HEK293T (cell line): ENCODE measurements around the gene ARTN.

Experiments used
- CTCF ChIA-PET: fragments of 350-600 bp; formaldehyde crosslinking; extraction: SDS; loops from one replicate; lab custom pipeline; 2021; ENCODE audit warnings: antibody characterized with exemption, inconsistent platforms; lab: Yijun Ruan, JAX
- POLR2A ChIA-PET: fragments of 350-600 bp; formaldehyde crosslinking; extraction: SDS; loops from one replicate; lab custom pipeline; 2020; ENCODE audit warnings: antibody characterized with exemption, inconsistent platforms; lab: Yijun Ruan, JAX
- DNase-seq: peaks from one replicate; pipeline ENCODE4 v3.0.0; 2012; ENCODE audit warnings: mixed read lengths; ENCODE audit errors: extremely low spot score
- ARNT ChIP-seq: fragments of 450-650 bp; IDR thresholded peaks from 2 replicates; pipeline ENCODE4 v1.6.1; 2017; ENCODE audit warnings: mild to moderate bottlenecking
- BHLHE40 ChIP-seq: fragments of 450-650 bp; IDR thresholded peaks from 2 replicates; pipeline ENCODE4 v1.6.1; 2016; ENCODE audit warnings: mild to moderate bottlenecking, moderate library complexity, borderline replicate concordance
- CTBP1 ChIP-seq: fragments of 450-650 bp; IDR thresholded peaks from 2 replicates; pipeline ENCODE4 v1.6.1; 2016; ENCODE audit warnings: borderline replicate concordance
- ELF4 ChIP-seq: fragments of 450-650 bp; IDR thresholded peaks from 2 replicates; pipeline ENCODE4 v1.6.1; 2017; ENCODE audit warnings: antibody characterized with exemption
- FOXA1 ChIP-seq: fragments of 450-650 bp; IDR thresholded peaks from 2 replicates; pipeline ENCODE4 v1.6.1; 2016; ENCODE audit warnings: mild to moderate bottlenecking
- FOXK2 ChIP-seq: fragments of 450-650 bp; IDR thresholded peaks from 2 replicates; pipeline ENCODE4 v1.6.1; 2016; ENCODE audit warnings: mild to moderate bottlenecking
- FOXM1 ChIP-seq: fragments of 450-650 bp; IDR thresholded peaks from 2 replicates; pipeline ENCODE4 v1.6.1; 2017; ENCODE audit warnings: mild to moderate bottlenecking, borderline replicate concordance
- HDGF ChIP-seq: fragments of 450-650 bp; IDR thresholded peaks from 2 replicates; pipeline ENCODE4 v1.6.1; 2017; ENCODE audit warnings: antibody characterized with exemption, borderline replicate concordance
- L3MBTL2 ChIP-seq: fragments of 450-650 bp; conservative IDR thresholded peaks from 2 replicates; pipeline ENCODE4 v1.6.1; 2016; ENCODE audit warnings: mild to moderate bottlenecking
- LEF1 ChIP-seq: fragments of 450-650 bp; IDR thresholded peaks from 2 replicates; pipeline ENCODE4 v1.6.1; 2017; ENCODE audit warnings: mild to moderate bottlenecking, borderline replicate concordance
- NFRKB ChIP-seq: fragments of 450-650 bp; IDR thresholded peaks from 2 replicates; pipeline ENCODE4 v1.6.1; 2016; ENCODE audit warnings: mild to moderate bottlenecking, moderate library complexity
- SP1 ChIP-seq: fragments of 450-650 bp; IDR thresholded peaks from 2 replicates; pipeline ENCODE4 v1.6.1; 2017
- SUZ12 ChIP-seq: fragments of 450-650 bp; IDR thresholded peaks from 2 replicates; pipeline ENCODE4 v1.6.1; 2016; ENCODE audit warnings: mild to moderate bottlenecking
- TARDBP ChIP-seq: fragments of 450-650 bp; IDR thresholded peaks from 2 replicates; pipeline ENCODE4 v1.6.1; 2016
- ZNF384 ChIP-seq: fragments of 450-650 bp; IDR thresholded peaks from 2 replicates; pipeline ENCODE4 v1.6.1; 2016
- TF ChIP-seq, protein P1 (sequence below): fragments of 450-650 bp; IDR thresholded peaks from 2 replicates; pipeline ENCODE4 v1.6.1; 2016

The ARTN gene, protein sequence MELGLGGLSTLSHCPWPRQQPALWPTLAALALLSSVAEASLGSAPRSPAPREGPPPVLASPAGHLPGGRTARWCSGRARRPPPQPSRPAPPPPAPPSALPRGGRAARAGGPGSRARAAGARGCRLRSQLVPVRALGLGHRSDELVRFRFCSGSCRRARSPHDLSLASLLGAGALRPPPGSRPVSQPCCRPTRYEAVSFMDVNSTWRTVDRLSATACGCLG

DNA sequence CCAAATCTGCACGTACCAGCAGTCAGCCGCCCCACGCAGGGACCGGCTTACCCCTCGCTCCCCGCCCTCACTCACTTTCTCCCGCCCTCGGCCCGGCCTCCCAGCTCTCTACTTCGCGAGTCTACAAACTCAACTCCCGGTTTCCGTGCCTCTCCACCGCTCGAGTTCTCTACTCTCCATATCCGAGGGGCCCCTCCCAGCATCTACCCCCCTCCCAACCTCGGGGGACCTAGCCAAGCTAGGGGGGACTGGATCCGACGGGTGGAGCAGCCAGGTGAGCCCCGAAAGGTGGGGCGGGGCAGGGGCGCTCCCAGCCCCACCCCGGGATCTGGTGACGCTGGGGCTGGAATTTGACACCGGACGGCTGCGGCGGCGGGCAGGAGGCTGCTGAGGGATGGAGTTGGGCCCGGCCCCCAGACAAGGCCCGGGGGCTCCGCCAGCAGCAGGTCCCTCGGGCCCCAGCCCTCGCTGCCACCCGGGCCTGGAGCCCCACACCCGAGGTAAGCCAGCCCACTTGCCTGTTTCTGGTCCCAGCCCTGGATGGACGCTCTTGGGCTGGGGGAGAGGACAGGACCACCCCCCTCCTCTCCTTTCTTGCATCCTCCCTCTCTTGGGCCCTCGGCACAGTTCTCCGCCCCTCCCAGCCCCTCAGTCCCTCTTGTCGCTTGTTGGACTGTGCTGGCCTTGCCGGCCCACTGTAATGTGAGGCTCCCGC is at the start of gene ARTN:
Gene ARTN, plus strand, starts transcription at position 416 of the 715 bp plus-strand sequence. CDS start 1,856 bp downstream, outside the sequence.
- TF ChIP-seq HDGF (no peak), FOXA1 (no peak), L3MBTL2 (no peak), FOXK2 (no peak), BHLHE40 (no peak), NFRKB (no peak), CTBP1 (no peak), FOXM1 (no peak), ZNF384 (no peak), ARNT (no peak), SUZ12 (no peak), TARDBP (no peak), ELF4 (no peak)
- TF ChIP-seq, protein P1, sequence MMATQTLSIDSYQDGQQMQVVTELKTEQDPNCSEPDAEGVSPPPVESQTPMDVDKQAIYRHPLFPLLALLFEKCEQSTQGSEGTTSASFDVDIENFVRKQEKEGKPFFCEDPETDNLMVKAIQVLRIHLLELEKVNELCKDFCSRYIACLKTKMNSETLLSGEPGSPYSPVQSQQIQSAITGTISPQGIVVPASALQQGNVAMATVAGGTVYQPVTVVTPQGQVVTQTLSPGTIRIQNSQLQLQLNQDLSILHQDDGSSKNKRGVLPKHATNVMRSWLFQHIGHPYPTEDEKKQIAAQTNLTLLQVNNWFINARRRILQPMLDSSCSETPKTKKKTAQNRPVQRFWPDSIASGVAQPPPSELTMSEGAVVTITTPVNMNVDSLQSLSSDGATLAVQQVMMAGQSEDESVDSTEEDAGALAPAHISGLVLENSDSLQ: no peak
- ChIA-PET CTCF (interaction anchor here (0.8 to 2.7 kb wide), 5 partner anchors 12 to 275 kb away, joined by 3 to 127 read pairs (median 5); no protein-coding TSS in a partner anchor), POLR2A (no interaction called here)
- no peak for DNase-seq

DNA sequence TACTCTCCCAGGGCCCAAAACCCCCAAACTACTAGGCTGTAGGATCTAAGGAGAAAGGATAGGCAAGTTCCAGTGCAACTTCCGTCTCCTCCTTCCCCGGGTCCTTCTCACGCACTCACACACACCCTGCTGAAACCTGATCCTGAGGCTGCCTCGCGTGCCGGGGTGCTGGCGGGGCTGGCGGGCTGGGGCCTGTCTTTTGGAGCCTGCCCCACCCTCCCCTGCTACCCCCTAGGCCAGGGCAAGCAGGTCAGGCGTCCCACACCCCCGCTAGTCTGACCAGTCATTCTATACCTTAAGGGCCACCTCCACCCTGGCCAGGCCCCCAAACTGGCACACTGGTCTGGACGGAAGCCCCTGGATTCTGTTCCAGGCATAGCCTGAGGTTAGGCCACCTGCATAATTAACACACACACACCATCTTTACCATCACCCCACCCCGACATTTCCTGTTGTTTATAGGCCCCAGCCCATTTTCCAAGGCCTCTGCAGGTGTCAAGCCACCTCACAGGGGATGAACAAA is 48.3 kb upstream of the ARTN start:
- CTCF ChIA-PET: no interaction called here
- DNase-seq: peak; percentile 64
- TF ChIP-seq, protein P1: no peak
- 0 out of 2 replicates have a peak, but pooled peaks have one; percentile 45 for TF ChIP-seq ARNT
- POLR2A ChIA-PET: no interaction called here

DNA sequence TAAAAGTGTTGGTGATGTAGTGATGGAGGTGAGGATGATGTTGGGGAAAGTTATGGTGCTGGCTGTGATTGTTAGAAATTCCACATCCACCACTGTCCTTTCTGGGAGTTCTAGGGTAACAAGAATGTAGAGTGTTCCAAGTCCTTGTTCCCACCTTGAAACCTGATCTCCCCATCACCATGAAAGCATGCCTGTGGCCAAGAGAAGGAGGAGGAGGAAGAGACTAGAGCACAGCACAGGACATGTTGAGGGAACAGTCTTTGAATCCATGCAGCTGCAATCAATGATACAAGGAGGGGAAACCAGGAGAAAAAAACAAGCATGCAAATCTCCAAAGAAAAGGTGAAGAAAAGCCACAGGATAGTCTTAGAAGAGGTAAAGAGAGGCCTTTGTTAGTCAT is 45.9 kb upstream of the ARTN start:
- DNase-seq: no peak
- CTCF ChIA-PET: no interaction called here
- POLR2A ChIA-PET: no interaction called here
- TF ChIP-seq ELF4: no peak
- no peak for TF ChIP-seq SP1
- no peak for TF ChIP-seq ZNF384
- no peak for TF ChIP-seq LEF1
- TF ChIP-seq, protein P1: no peak
- no peak for TF ChIP-seq HDGF
- no peak for TF ChIP-seq L3MBTL2
- TF ChIP-seq FOXK2: no peak
- no peak for TF ChIP-seq NFRKB

DNA sequence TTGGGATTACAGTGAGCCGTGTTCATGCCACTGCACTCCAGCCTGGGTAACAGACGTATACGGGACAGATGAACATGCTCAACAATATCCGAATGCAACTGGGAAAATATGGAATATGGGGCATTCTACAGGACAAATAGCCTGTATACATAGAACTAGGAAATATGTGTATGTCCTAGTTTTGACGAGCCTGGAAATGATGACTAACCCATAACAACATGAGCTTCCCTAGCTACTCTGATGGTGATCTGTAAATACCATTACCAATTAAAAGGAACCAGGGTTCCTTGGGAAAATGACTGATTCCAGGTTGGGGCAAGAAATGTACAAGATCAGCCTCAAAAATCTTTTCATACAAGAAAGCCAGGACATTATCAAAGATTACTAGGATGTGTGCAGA is 42.8 kb upstream of the ARTN start:
- TF ChIP-seq, protein P1: no peak
- no peak for TF ChIP-seq SUZ12
- no peak for TF ChIP-seq FOXA1
- no peak for TF ChIP-seq LEF1
- no peak for TF ChIP-seq ZNF384
- TF ChIP-seq ARNT: no peak
- no peak for TF ChIP-seq BHLHE40
- TF ChIP-seq L3MBTL2: no peak
- no peak for DNase-seq
- ChIA-PET POLR2A (no interaction called here), CTCF (interaction anchor here (0.5 to 0.6 kb wide), 2 partner anchors 28 to 1067 kb away, joined by 3 read pairs; no protein-coding TSS in a partner anchor)

DNA sequence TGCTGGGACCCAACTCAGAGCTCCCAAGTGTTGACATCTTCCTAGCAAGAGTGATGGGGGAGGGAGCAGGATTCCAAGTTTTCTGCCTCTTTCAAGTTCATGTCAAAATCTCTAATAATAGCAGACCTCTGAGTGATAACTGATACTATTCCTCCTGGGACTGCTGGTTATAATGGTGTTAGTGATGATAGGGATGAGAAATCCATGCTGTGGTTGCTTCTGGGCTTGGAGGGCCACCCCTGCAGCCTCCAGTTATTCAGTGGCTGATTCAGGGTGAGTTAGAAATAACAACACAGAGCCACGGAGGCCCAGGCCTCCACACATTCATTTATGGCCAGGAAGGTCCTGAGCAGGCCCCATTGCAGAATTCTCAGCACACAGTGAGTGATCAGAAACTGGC is 40.6 kb upstream of the ARTN start:
- TF ChIP-seq ZNF384 (no peak), L3MBTL2 (no peak), ARNT (no peak), CTBP1 (no peak), NFRKB (no peak), FOXM1 (no peak), FOXA1 (no peak), LEF1 (no peak), SUZ12 (no peak), TARDBP (no peak)
- DNase-seq: no peak
- CTCF ChIA-PET: interaction anchor here (1.4 kb wide), 1 partner anchor 129 kb away, joined by 3 read pairs; no protein-coding TSS in a partner anchor
- POLR2A ChIA-PET: no interaction called here

DNA sequence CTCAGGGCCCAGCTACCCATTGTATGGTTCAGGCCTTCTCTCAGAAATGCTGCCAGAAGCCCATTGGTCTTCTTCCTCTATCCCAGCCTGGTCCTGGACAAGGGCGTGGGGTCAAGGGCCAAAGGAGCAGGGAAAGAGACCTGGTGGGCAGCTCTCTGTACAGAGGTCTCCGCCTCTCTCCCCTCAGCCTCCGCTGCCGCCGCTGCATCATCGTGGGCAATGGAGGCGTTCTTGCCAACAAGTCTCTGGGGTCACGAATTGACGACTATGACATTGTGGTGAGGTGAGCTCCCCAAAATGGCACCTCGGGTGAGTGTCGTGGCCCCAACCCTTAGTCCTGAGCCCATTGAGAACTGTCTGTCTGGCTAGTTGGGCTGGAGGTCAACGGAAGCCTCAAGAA is 34.6 kb upstream of the ARTN start:
- ChIA-PET CTCF (no interaction called here), POLR2A (no interaction called here)
- TF ChIP-seq FOXM1 (no peak), ARNT (no peak), CTBP1 (no peak), FOXA1 (no peak), ZNF384 (no peak), FOXK2 (no peak), SP1 (no peak), TARDBP (no peak), NFRKB (no peak), HDGF (no peak), BHLHE40 (no peak), ELF4 (no peak), SUZ12 (no peak)
- TF ChIP-seq, protein P1: no peak
- DNase-seq: no peak
